Panc1 (cell line): ENCODE measurements around the gene TMEM31. TPM values are rescaled to one million over a fixed set of nuclear protein-coding genes. Genes with fewer than 3 reads are reported as not detected.

Experiments
- ATAC-seq: fragments of 200-7000 bp; cut with Tn5 transposase; 2 replicates; pipeline ENCODE4 v1.9.1; 2020; ENCODE audit warnings: mild to moderate bottlenecking, moderate library complexity
- BruUV-seq: library from RNA; stranded (reverse); fragments of 400-500 nt; replicated peaks from 2 replicates; lab custom pipeline; 2021; lab: Mats Ljungman, UMichigan
- CTCF ChIA-PET: fragments of 300-600 bp; sonication (Branson Sonifier 250); formaldehyde crosslinking; loops from one replicate; lab custom pipeline; 2022; ENCODE audit warnings: antibody characterized with exemption; lab: Charles Lee
- POLR2A ChIA-PET: fragments of 300-600 bp; sonication (Branson Sonifier 250); formaldehyde crosslinking; loops from one replicate; lab custom pipeline; 2022; ENCODE audit warnings: antibody characterized with exemption; lab: Charles Lee
- DNase-seq: peaks from one replicate; pipeline ENCODE4 v3.0.0-alpha.2; 2010; ENCODE audit warnings: low read depth, low spot score
- H3K27ac ChIP-seq: 2 replicates; pipeline ENCODE4 v1.5.1; 2011; ENCODE audit warnings: mild to moderate bottlenecking, low read length, inconsistent platforms
- H3K27me3 ChIP-seq: fragments of 200-500 bp; sonication (Bioruptor generic); 2 replicates; pipeline ENCODE4 v1.6.0; 2014; ENCODE audit warnings: low read length, inconsistent platforms; ENCODE audit not compliant: control insufficient read depth, insufficient read depth
- H3K36me3 ChIP-seq: fragments of 200-500 bp; sonication (Bioruptor generic); 2 replicates; pipeline ENCODE4 v1.5.1; 2014; ENCODE audit warnings: inconsistent platforms, mild to moderate bottlenecking, low read length, moderate library complexity; ENCODE audit not compliant: control insufficient read depth, insufficient read depth
- H3K4me1 ChIP-seq: 2 replicates; pipeline ENCODE4 v1.5.1; 2011; ENCODE audit warnings: inconsistent platforms, mild to moderate bottlenecking, low read length, moderate library complexity; ENCODE audit not compliant: control insufficient read depth, insufficient read depth
- H3K4me3 ChIP-seq, 2 experiments: 2 replicates each; pipeline ENCODE4 v1.5.1; 2011 to 2012; ENCODE audit warnings: low read depth in 2 of 2, low read length in 2 of 2, mild to moderate bottlenecking in 2 of 2, inconsistent platforms in 1 of 2, moderate library complexity in 1 of 2
- H3K9me3 ChIP-seq: fragments of 200-500 bp; sonication (Bioruptor generic); 2 replicates; pipeline ENCODE4 v1.5.1; 2014; ENCODE audit warnings: low read depth, mild to moderate bottlenecking, inconsistent platforms, low read length, moderate library complexity; ENCODE audit not compliant: control insufficient read depth, insufficient read depth
- POLR2AphosphoS5 ChIP-seq: IDR thresholded peaks from 2 replicates; pipeline ENCODE4 v1.6.1; 2012; ENCODE audit warnings: mild to moderate bottlenecking, low read depth, low read length, moderate library complexity
- SIN3A ChIP-seq: IDR thresholded peaks from 2 replicates; pipeline ENCODE4 v1.6.1; 2012; ENCODE audit warnings: low read depth, mild to moderate bottlenecking, low read length, moderate library complexity, borderline replicate concordance; ENCODE audit not compliant: insufficient read depth
- TCF7L2 ChIP-seq: IDR thresholded peaks from 2 replicates; pipeline ENCODE4 v1.6.1; 2011; ENCODE audit warnings: mild to moderate bottlenecking, low read depth, low read length, inconsistent platforms
- in situ Hi-C: cut with HindIII; loops from 2 replicates; pipeline ENCODE4 v1.10.0; 2016; ENCODE audit warnings: low sequenced_read_pairs, low pct_unique_long_range_greater_than_20kb
- intact Hi-C: fragments of 100-400 bp; cut with micrococcal nuclease; formaldehyde crosslinking; loops from one replicate; pipeline ENCODE4 v1.10.0; 2022; ENCODE audit not compliant: unreplicated experiment
- total RNA-seq: library from RNA; stranded (reverse); gene quantifications from one replicate; pipeline ENCODE4 v1.2.1, GENCODE V29; 2021; ENCODE audit not compliant: unreplicated experiment
- TF ChIP-seq, protein P1 (sequence below): fragments of 450-650 bp; IDR thresholded peaks from 2 replicates; pipeline ENCODE4 v1.5.1; 2017; ENCODE audit warnings: mild to moderate bottlenecking
- TF ChIP-seq, protein P2 (sequence below), 2 experiments: IDR thresholded peaks; 2 replicates each; pipeline ENCODE4 v1.6.1; 2011 to 2012; ENCODE audit warnings: low read depth in 2 of 2, control low read depth in 1 of 2, low read length in 1 of 2, mild to moderate bottlenecking in 1 of 2, moderate library complexity in 1 of 2; ENCODE audit not compliant: insufficient read depth in 1 of 2

The TMEM31 gene
- total RNA-seq, 1 experiment from 2014 or later: not detected

DNA sequence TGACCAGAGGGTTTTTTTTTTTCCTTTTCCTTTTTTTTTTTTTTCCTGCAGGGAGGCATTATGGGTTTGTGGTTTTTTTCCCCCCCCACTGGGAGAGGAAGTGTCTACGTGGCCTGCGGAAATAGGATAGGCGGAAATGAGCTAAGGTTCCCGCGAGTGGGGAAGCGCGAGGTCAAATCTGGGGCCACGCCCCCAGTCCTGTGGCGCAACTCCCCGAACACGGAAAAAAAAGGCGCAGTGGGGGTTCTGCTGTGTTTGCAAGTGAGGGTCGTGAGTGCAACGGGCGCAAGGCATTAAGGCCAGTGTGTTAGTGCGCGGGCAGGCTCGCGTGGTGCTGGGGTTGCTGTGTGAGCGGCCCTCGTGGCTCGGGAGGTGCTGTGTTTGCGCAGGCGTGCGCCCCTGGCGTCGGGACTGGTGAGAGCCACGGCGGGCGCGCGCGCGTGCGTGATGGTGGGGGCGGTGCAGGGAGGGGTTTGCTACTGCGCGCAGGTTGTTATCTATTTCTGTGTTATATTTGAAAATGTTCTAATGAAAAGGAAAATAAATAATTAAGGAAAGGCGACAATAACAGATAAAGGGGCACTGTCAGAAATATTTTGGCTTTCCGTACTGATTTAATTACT lies 23.5 kb upstream of the TMEM31 start:
- intact Hi-C loops (loop anchor here (5.0 kb wide), 2 partner anchors 85 to 155 kb away; no protein-coding TSS in a partner anchor), in situ Hi-C loops (no loop called here)
- Histone ChIP-seq H3K36me3 (peaks cover 29% of the 10 kb centered on the region), H3K9me3 (no peaks in the 10 kb centered on the region), H3K4me1 (peaks cover 25% of the 10 kb centered on the region), H3K27ac (peak overlapping the region; percentile 99), H3K27me3 (no peaks in the 10 kb centered on the region), H3K4me3 (peak overlapping the region; percentile 81 to 99)
- BruUV-seq: TSS peak; percentile 80
- TF ChIP-seq TCF7L2: no peak
- TF ChIP-seq, protein P1, sequence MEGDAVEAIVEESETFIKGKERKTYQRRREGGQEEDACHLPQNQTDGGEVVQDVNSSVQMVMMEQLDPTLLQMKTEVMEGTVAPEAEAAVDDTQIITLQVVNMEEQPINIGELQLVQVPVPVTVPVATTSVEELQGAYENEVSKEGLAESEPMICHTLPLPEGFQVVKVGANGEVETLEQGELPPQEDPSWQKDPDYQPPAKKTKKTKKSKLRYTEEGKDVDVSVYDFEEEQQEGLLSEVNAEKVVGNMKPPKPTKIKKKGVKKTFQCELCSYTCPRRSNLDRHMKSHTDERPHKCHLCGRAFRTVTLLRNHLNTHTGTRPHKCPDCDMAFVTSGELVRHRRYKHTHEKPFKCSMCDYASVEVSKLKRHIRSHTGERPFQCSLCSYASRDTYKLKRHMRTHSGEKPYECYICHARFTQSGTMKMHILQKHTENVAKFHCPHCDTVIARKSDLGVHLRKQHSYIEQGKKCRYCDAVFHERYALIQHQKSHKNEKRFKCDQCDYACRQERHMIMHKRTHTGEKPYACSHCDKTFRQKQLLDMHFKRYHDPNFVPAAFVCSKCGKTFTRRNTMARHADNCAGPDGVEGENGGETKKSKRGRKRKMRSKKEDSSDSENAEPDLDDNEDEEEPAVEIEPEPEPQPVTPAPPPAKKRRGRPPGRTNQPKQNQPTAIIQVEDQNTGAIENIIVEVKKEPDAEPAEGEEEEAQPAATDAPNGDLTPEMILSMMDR: 0 out of 2 replicates have a peak, but pooled peaks have one; percentile 23
- TF ChIP-seq, protein P2, sequence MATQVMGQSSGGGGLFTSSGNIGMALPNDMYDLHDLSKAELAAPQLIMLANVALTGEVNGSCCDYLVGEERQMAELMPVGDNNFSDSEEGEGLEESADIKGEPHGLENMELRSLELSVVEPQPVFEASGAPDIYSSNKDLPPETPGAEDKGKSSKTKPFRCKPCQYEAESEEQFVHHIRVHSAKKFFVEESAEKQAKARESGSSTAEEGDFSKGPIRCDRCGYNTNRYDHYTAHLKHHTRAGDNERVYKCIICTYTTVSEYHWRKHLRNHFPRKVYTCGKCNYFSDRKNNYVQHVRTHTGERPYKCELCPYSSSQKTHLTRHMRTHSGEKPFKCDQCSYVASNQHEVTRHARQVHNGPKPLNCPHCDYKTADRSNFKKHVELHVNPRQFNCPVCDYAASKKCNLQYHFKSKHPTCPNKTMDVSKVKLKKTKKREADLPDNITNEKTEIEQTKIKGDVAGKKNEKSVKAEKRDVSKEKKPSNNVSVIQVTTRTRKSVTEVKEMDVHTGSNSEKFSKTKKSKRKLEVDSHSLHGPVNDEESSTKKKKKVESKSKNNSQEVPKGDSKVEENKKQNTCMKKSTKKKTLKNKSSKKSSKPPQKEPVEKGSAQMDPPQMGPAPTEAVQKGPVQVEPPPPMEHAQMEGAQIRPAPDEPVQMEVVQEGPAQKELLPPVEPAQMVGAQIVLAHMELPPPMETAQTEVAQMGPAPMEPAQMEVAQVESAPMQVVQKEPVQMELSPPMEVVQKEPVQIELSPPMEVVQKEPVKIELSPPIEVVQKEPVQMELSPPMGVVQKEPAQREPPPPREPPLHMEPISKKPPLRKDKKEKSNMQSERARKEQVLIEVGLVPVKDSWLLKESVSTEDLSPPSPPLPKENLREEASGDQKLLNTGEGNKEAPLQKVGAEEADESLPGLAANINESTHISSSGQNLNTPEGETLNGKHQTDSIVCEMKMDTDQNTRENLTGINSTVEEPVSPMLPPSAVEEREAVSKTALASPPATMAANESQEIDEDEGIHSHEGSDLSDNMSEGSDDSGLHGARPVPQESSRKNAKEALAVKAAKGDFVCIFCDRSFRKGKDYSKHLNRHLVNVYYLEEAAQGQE (IDR thresholded peaks at IDR 0.05; ENCODE audit: insufficient read depth in 1 of 2, low read depth in 2 of 2, low read length in 1 of 2): peak in 1 of 2 experiments; percentile 17; a peak in 1 of 4 replicates
- TF ChIP-seq SIN3A: no peak
- no peak; the same call in 1 of the 2 replicates for TF ChIP-seq POLR2AphosphoS5
- POLR2A ChIA-PET: interaction anchor here (0.7 kb wide), 3 partner anchors 77 to 195 kb away, joined by 3 to 7 read pairs (median 7); no protein-coding TSS in a partner anchor
- ATAC-seq (peak; percentile 86), DNase-seq (no peak)
- CTCF ChIA-PET: interaction anchor here (0.6 to 1.6 kb wide), 8 partner anchors 20 to 344 kb away, joined by 3 to 9 read pairs (median 7); no protein-coding TSS in a partner anchor

DNA sequence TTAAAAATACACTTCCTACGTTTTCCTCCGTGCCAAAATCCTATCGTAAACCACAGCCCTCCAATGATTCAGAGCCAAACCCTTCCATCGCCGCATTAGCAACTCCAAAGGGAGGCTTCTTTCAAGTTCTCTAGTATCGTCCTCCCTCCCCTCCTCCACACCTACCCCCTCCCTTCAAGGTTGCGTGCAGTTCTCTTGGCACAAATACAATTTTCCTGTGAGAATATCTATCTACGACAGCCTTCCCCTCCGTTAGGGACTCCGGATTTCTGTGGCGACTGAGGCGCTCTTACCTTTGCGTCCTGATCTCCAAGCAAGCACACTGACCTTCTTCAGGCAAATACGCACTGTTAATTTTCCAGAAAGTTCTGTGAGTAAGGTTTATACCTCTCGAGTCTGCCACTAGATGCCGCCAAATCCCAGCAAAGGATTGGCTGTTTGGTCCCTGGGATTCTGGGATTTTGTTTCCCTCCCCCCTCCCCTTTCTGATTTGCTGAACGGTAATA lies 23.0 kb upstream of the TMEM31 start:
- POLR2A ChIA-PET: no interaction called here
- CTCF ChIA-PET: interaction anchor here (0.6 to 1.6 kb wide), 3 partner anchors 23 to 253 kb away, joined by 7 to 9 read pairs (median 8); no protein-coding TSS in a partner anchor
- Histone ChIP-seq H3K27me3 (no peaks in the 10 kb centered on the region), H3K36me3 (peaks cover 23% of the 10 kb centered on the region), H3K27ac (peak overlapping the region; percentile 99), H3K4me3 (peak overlapping the region; percentile 81 to 99), H3K4me1 (peaks cover 23% of the 10 kb centered on the region), H3K9me3 (no peaks in the 10 kb centered on the region)
- in situ Hi-C loops (no loop called here), intact Hi-C loops (loop anchor here (1.0 to 5.0 kb wide), 3 partner anchors 85 to 155 kb away; no protein-coding TSS in a partner anchor)
- DNase-seq (peak; percentile 77), ATAC-seq (peak; percentile 43)
- BruUV-seq: no TSS peak
- TF ChIP-seq, protein P2 (IDR thresholded peaks at IDR 0.05; ENCODE audit: insufficient read depth in 1 of 2, low read depth in 2 of 2, low read length in 1 of 2): no peak
- TF ChIP-seq TCF7L2: 0 out of 2 replicates have a peak, but pooled peaks have one; percentile 22
- TF ChIP-seq SIN3A: no peak
- TF ChIP-seq, protein P1: peak; percentile 83
- TF ChIP-seq POLR2AphosphoS5: peak; percentile 61
